ENCODE data around the gene STARD13. TPM values are rescaled to one million over a fixed set of nuclear protein-coding genes. Genes with fewer than 3 reads are reported as not detected.

The STARD13 gene
- total RNA-seq, 1 experiment from 2014 or later: 2.1 TPM

DNA sequence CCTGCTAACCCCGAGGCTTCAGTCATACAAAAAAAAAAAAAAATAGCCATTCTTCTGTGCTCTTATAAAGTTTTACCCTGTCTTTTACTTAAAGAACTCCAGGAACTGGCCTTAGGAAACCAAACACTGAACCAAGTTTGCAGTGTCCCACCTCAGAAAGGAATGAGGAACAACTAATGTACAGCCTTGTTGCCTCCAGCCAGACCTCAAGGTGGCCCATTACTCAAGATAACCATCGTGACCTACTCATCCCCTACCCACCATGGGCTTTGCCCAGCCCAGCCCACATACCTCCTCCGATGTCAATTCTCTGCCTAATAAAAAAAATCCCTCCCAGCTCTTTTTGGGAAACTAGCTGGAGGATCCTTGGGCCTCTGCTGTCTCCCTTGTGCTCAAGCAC is 133.2 kb downstream of the STARD13 start:
- Histone ChIP-seq H3K79me1 (ENCODE audit: insufficient read depth, low read depth, low read length, poor library complexity, severe bottlenecking) (no peaks in the 10 kb centered on the region), H3K18ac (ENCODE audit: insufficient read length, low read depth, low read length) (no peak overlapping the region), H3K27me3 (ENCODE audit: insufficient read depth, low read length) (no peaks in the 10 kb centered on the region), H3K27ac (ENCODE audit: insufficient read length, low read depth, low read length) (no peak overlapping the region), H4K5ac (ENCODE audit: insufficient read length, low read depth, low read length) (no peak overlapping the region), H4K91ac (ENCODE audit: insufficient read length, low read depth, low read length) (no peak overlapping the region), H2BK20ac (ENCODE audit: low read depth, low read length, poor library complexity, severe bottlenecking) (no peak overlapping the region), H2AFZ (ENCODE audit: low read length) (no peak overlapping the region), H2AK5ac (ENCODE audit: insufficient read length, low read length) (no peak overlapping the region), H3K23ac (ENCODE audit: insufficient read length, low read depth, low read length) (no peak overlapping the region), H4K20me1 (ENCODE audit: control insufficient read depth, insufficient read depth, insufficient read length) (no peaks in the 10 kb centered on the region), H3K4ac (ENCODE audit: low read depth, low read length) (no peak overlapping the region), H3K9ac (ENCODE audit: extremely low read depth, insufficient read length, low read length) (no peak overlapping the region), H3K9me3 (ENCODE audit: control insufficient read depth, low read depth, low read length) (no peaks in the 10 kb centered on the region), H2BK5ac (ENCODE audit: insufficient read length, low read length) (no peak overlapping the region), H3K23me2 (ENCODE audit: insufficient read length, low read depth, low read length, poor library complexity, severe bottlenecking) (no peaks in the 10 kb centered on the region), H4K8ac (replicated peaks; ENCODE audit: insufficient read length, low read depth, low read length) (no peak overlapping the region), H3K79me2 (ENCODE audit: insufficient read depth, low read length) (no peaks in the 10 kb centered on the region), H3K14ac (ENCODE audit: insufficient read depth, low read length) (no peak overlapping the region), H2BK15ac (ENCODE audit: low read depth, low read length) (no peak overlapping the region), H3K4me2 (ENCODE audit: insufficient read depth, insufficient read length, low read length) (no peak overlapping the region), H3T11ph (ENCODE audit: low read length) (no peak overlapping the region), H3K56ac (ENCODE audit: insufficient read length, low read depth, low read length) (no peak overlapping the region), H2BK120ac (ENCODE audit: low read depth, low read length, poor library complexity, severe bottlenecking) (no peak overlapping the region), H3K4me1 (ENCODE audit: insufficient read depth, low read length) (no peaks in the 10 kb centered on the region), H2BK12ac (ENCODE audit: insufficient read length, low read depth, low read length) (no peak overlapping the region)
- H3K4me1 Mint-ChIP-seq: peaks cover 0 to 2% of the 10 kb centered on the region in 2 experiments; a peak in 1 of 4 replicates
- no peaks in the 10 kb centered on the region for H3K27me3 Mint-ChIP-seq (ENCODE audit: low read depth)
- DNase-seq: no peak
- H3K4me3 Mint-ChIP-seq: no peak overlapping the region
- H3K36me3 Mint-ChIP-seq (ENCODE audit: insufficient read depth in 1 of 3, low read depth in 3 of 3): no peaks in the 10 kb centered on the region
- H3K27ac Mint-ChIP-seq: no peak overlapping the region
- no CpG with 5 or more reads among the region's 3 CpGs for WGBS (ENCODE audit: extremely low coverage, insufficient read length, low lambda C conversion rate)
- H3K9me3 Mint-ChIP-seq: no peaks in the 10 kb centered on the region
- TF ChIP-seq, protein P1, sequence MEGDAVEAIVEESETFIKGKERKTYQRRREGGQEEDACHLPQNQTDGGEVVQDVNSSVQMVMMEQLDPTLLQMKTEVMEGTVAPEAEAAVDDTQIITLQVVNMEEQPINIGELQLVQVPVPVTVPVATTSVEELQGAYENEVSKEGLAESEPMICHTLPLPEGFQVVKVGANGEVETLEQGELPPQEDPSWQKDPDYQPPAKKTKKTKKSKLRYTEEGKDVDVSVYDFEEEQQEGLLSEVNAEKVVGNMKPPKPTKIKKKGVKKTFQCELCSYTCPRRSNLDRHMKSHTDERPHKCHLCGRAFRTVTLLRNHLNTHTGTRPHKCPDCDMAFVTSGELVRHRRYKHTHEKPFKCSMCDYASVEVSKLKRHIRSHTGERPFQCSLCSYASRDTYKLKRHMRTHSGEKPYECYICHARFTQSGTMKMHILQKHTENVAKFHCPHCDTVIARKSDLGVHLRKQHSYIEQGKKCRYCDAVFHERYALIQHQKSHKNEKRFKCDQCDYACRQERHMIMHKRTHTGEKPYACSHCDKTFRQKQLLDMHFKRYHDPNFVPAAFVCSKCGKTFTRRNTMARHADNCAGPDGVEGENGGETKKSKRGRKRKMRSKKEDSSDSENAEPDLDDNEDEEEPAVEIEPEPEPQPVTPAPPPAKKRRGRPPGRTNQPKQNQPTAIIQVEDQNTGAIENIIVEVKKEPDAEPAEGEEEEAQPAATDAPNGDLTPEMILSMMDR (conservative IDR thresholded peaks at IDR 0.05): no peak

Data from H9 (cell line).